Prostate gland (tissue), 2 donors: Measurements from ENCODE around the gene TSPAN10. TPM values are rescaled to one million over a fixed set of nuclear protein-coding genes. Genes with fewer than 3 reads are reported as not detected.
"Not testable (repeated sequence)": the region's sequence is repeated elsewhere in the genome, so short reads cannot be mapped to it uniquely, and the experiment has no call there.

Experiments used
- DNase-seq: peaks from one replicate; pipeline ENCODE4 v3.0.0-alpha.2; 2019; ENCODE audit warnings: low spot score
- H3K27ac ChIP-seq, 2 donors: fragments of 200-600 bp; sonication (generic); 2 replicates each; pipeline ENCODE4 v1.5.1; 2017 to 2019
- H3K27me3 ChIP-seq: fragments of 200-600 bp; sonication (generic); replicated peaks from 2 replicates; pipeline ENCODE4 v1.5.1; 2019; ENCODE audit not compliant: insufficient read depth
- H3K36me3 ChIP-seq, 2 donors: fragments of 200-600 bp; sonication (generic); 1 replicate in 1 of 2; 2 replicates in 1 of 2; pipeline versions ENCODE4 v1.5.1 to v1.8.1; 2017 to 2019
- H3K4me1 ChIP-seq: fragments of 200-600 bp; sonication (generic); replicated peaks from 2 replicates; pipeline ENCODE4 v1.5.1; 2019
- H3K4me3 ChIP-seq, 2 donors: fragments of 200-600 bp; sonication (generic); 2 replicates each; pipeline ENCODE4 v1.5.1; 2017 to 2019
- H3K9me3 ChIP-seq: fragments of 200-600 bp; sonication (generic); 2 replicates; pipeline ENCODE4 v1.5.1; 2017
- POLR2A ChIP-seq: fragments of 450-650 bp; IDR thresholded peaks from one replicate; pipeline ENCODE4 v1.6.1; 2016; ENCODE audit warnings: antibody characterized with exemption, mild to moderate bottlenecking
- POLR2AphosphoS5 ChIP-seq: sonication (generic); formaldehyde crosslinking; IDR thresholded peaks from one replicate; pipeline ENCODE4 v1.6.1; 2017; ENCODE audit warnings: antibody characterized with exemption
- WGBS: methylation state at CpG from one replicate; pipeline ENCODE4 v1.1.5; 2018; 5-methylcytosine and 5-hydroxymethylcytosine counted together
- intact Hi-C: fragments of 100-400 bp; cut with DNase I; formaldehyde crosslinking; loops from one replicate; pipeline ENCODE4 v1.14.2; 2022
- total RNA-seq, 2 donors: library from RNA; depleted of rRNA; stranded (reverse); fragments of >200 nt; gene quantifications; one replicate each; pipeline ENCODE4 v1.1.0, GENCODE V29; 2016
- TF ChIP-seq, protein P1 (sequence below), 4 experiments: fragments of 200-600 bp in 2 of 4; fragments of 450-650 bp in 2 of 4; sonication (generic) in 2 of 4; IDR thresholded peaks; 1 replicate in 3 of 4; 2 replicates in 1 of 4; pipeline ENCODE4 v1.5.1; 2016 to 2019; ENCODE audit warnings: antibody characterized with exemption in 4 of 4, mild to moderate bottlenecking in 2 of 4, moderate library complexity in 2 of 4

TSPAN10 gene
- total RNA-seq, 2 donors from 2014 or later: 2.5 to 2.9 TPM

DNA sequence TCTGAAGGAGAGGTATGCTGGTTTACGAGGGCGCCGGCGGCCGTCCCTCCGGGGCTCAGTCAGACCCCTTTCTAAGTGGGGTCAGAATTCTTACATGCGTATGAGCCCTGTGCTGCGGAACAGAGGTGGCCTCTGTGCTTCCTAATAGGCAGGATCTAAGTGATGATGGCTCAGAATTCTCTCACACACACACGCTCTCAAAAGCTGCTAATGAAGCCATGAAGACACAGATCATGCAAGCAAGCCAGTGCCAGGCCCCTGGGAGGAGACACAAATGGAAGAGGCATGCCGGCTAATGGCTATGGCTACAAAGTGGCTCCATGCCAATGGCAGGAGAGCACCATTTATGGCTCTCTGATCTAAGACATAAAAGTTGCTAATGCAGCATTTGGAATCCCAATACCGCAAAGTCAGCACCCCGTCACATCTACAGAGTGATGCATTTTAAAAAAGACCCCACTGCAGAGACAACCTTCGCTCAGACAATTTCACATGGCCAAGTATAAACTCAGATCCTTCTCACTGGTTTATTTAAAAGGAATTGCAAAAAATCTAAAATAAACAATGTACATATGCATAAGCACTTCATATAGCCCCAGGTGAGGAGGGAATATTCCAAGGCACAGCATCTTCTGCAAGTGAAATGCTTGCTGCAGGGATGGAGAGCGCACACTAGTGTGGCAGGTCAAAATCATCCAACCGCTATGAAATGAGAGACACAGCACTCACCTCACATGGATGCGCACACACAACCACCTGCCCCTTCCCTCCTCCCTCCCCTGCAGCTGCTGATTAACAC lies 24.6 kb upstream of the TSPAN10 start:
- Histone ChIP-seq H3K27ac (no peak overlapping the region), H3K9me3 (no peaks in the 10 kb centered on the region), H3K36me3 (no peaks in the 10 kb centered on the region), H3K27me3 (no peaks in the 10 kb centered on the region), H3K4me1 (no peaks in the 10 kb centered on the region), H3K4me3 (no peak overlapping the region)
- no peak for DNase-seq
- intact Hi-C loops: no loop called here
- WGBS: 78% methylated on average over 16 of the region's 16 CpGs
- TF ChIP-seq POLR2AphosphoS5 (no peak), POLR2A (no peak)
- TF ChIP-seq, protein P1, sequence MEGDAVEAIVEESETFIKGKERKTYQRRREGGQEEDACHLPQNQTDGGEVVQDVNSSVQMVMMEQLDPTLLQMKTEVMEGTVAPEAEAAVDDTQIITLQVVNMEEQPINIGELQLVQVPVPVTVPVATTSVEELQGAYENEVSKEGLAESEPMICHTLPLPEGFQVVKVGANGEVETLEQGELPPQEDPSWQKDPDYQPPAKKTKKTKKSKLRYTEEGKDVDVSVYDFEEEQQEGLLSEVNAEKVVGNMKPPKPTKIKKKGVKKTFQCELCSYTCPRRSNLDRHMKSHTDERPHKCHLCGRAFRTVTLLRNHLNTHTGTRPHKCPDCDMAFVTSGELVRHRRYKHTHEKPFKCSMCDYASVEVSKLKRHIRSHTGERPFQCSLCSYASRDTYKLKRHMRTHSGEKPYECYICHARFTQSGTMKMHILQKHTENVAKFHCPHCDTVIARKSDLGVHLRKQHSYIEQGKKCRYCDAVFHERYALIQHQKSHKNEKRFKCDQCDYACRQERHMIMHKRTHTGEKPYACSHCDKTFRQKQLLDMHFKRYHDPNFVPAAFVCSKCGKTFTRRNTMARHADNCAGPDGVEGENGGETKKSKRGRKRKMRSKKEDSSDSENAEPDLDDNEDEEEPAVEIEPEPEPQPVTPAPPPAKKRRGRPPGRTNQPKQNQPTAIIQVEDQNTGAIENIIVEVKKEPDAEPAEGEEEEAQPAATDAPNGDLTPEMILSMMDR (IDR thresholded peaks at IDR 0.05): no peak

DNA sequence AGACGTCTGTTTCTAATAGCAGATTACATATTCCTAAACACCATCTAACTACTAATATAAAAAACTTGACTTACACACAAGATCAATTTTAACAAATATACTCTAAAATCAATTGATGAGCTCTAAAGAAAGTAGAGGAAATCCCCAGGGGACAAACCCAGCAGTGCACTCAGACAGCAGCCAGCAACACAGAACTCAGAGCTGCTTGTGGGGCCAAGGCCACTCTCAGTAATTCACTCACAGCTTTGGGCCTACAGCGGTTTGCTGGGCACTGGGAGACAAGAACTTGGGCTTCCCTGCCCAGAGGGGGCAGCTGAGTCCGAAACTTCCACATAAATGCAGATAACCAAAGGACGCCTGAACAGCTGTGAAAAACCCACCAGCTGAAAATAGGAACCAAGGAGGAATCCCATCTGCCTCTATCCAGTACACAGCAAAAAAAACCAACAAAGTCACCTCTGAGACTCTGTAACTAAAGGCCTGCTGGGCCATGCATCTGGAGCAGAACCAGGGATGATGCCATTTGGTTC lies 21.5 kb upstream of the TSPAN10 start:
- Histone ChIP-seq H3K27ac (no peak overlapping the region), H3K36me3 (peaks cover 0 to 2% of the 10 kb centered on the region in 2 donors), H3K4me1 (no peaks in the 10 kb centered on the region), H3K9me3 (no peaks in the 10 kb centered on the region), H3K4me3 (no peak overlapping the region), H3K27me3 (no peaks in the 10 kb centered on the region)
- 94% methylated on average over 4 of the region's 4 CpGs for WGBS
- intact Hi-C loops: no loop called here
- no peak for DNase-seq
- TF ChIP-seq, protein P1 (IDR thresholded peaks at IDR 0.05): no peak
- TF ChIP-seq POLR2AphosphoS5 (no peak), POLR2A (no peak)

DNA sequence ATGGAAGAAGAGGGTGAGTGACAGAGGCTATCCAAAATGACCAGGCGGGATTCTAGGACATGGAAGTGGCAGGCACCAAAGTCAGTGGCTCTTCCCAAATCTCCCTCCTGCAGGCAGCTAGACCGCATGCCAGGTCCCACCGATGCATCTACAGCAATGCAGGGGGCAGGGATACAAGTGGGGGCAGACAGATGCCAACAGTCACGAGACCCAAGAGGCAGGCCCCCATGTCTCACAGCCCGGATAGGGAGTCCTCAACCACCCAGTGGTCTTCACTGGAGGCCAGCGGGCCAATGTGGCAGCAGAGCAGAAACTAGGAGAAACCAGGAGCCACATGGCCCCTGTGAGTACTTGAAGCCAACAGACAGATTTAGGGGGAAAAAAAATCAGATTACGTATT lies 20.1 kb upstream of the TSPAN10 start:
- no peaks in the 10 kb centered on the region for H3K4me1 ChIP-seq
- peaks cover 2 to 8% of the 10 kb centered on the region in 2 donors for H3K36me3 ChIP-seq
- H3K27ac ChIP-seq: no peak overlapping the region
- WGBS: 78% methylated on average over 7 of the region's 7 CpGs
- DNase-seq: no peak
- no peaks in the 10 kb centered on the region for H3K9me3 ChIP-seq
- H3K4me3 ChIP-seq: no peak overlapping the region
- intact Hi-C loops: no loop called here
- no peak for TF ChIP-seq POLR2A
- no peak for TF ChIP-seq POLR2AphosphoS5
- TF ChIP-seq, protein P1 (IDR thresholded peaks at IDR 0.05): no peak
- H3K27me3 ChIP-seq: no peaks in the 10 kb centered on the region

DNA sequence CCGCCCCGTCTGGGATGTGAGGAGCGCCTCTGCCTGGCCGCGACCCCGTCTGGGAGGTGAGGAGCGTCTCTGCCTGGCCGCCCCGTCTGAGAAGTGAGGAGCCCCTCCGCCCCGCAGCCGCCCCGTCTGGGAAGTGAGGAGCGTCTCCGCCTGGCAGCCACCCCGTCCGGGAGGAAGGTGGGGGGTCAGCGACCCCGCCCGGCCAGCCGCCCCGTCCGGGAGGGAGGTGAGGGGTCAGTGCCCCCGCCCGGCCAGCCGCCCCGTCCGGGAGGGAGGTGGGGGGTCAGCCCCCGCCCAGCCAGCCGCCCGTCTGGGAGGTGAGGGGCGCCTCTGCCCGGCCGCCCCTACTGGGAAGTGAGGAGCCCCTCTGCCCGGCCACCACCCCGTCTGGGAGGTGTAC lies 18.7 kb upstream of the TSPAN10 start:
- DNase-seq, H3K4me1 ChIP-seq, H3K4me3 ChIP-seq, H3K27me3 ChIP-seq, H3K27ac ChIP-seq, H3K9me3 ChIP-seq, H3K36me3 ChIP-seq, intact Hi-C loops: not testable (repeated sequence)
- 92% methylated on average over 14 of the region's 36 CpGs for whole genome bisulfite sequencing

DNA sequence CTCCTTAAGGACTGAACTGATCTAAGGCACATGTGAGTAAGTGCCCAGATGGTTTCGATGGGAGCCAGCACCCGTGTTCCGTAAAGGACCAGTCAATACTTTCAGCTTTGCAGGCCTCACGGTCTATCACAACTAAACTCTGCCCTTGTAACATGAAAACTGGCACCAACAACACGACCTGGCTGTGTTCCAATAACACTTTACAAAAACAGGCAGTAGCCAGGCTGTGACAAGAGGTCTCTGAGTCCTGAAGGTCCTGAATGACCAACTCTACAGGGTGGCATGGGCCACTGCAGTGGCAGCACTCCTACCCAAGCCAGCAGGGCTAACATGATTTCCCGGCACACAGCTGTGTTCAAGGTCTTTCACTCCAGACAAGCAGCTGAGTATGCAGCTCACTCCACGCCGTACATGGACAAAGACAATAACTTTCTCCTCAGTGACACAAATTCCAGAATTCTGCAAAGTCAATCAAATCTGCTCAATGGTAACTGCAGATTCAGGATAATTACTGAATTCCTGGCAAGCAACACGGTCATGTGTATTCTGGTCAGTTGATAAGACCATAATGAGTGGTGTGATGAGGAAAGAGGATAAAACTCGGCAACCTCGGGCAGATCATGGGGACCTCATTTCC lies 15.4 kb upstream of the TSPAN10 start:
- TF ChIP-seq POLR2A (no peak), POLR2AphosphoS5 (no peak)
- TF ChIP-seq, protein P1 (IDR thresholded peaks at IDR 0.05): no peak
- H3K9me3 ChIP-seq: no peaks in the 10 kb centered on the region
- H3K4me1 ChIP-seq: no peaks in the 10 kb centered on the region
- 80% methylated on average over 11 of the region's 11 CpGs for WGBS
- H3K4me3 ChIP-seq: no peak overlapping the region
- intact Hi-C loops: no loop called here
- no peak for DNase-seq
- H3K36me3 ChIP-seq: peaks cover 6 to 22% of the 10 kb centered on the region in 2 donors
- no peaks in the 10 kb centered on the region for H3K27me3 ChIP-seq
- H3K27ac ChIP-seq: no peak overlapping the region
